GM12865 (cell line): Measurements from ENCODE around the gene IQSEC2.

Experiments
- DNase-seq: peaks from one replicate; pipeline ENCODE4 v3.0.0; 2010; ENCODE audit warnings: low read depth
- H3K4me3 ChIP-seq: 2 replicates; pipeline ENCODE4 v1.5.1; 2011; ENCODE audit warnings: mild to moderate bottlenecking, low read depth, low read length, control low read depth
- TF ChIP-seq, protein P1 (sequence below): IDR thresholded peaks from 2 replicates; pipeline ENCODE4 v1.5.1; 2011; ENCODE audit warnings: low read length, control low read depth, low read depth, inconsistent platforms; ENCODE audit not compliant: insufficient read depth; ENCODE audit errors: missing control alignments

The IQSEC2 gene

DNA sequence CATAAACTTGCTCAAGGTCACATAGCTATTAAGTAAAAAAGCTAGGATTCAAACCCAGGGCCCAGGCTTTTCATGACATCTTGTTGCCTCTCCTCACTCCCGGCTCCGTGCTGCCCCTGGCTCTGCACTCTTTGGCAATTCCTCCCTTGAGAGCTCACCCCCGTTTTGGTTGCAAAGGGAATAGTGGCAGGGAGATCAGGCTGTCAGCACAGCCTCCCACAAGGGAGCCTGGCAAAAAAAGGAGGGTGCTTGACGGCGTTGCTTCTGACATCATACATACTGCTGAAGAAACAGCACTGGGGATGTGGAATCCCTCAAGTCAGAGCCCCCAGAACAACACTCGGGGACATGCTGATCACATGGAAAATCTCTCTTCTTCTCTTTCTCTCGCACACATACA is 20.5 kb downstream of the IQSEC2 start:
- no peak overlapping the region for H3K4me3 ChIP-seq
- DNase-seq, result no peak
- TF ChIP-seq, protein P1, sequence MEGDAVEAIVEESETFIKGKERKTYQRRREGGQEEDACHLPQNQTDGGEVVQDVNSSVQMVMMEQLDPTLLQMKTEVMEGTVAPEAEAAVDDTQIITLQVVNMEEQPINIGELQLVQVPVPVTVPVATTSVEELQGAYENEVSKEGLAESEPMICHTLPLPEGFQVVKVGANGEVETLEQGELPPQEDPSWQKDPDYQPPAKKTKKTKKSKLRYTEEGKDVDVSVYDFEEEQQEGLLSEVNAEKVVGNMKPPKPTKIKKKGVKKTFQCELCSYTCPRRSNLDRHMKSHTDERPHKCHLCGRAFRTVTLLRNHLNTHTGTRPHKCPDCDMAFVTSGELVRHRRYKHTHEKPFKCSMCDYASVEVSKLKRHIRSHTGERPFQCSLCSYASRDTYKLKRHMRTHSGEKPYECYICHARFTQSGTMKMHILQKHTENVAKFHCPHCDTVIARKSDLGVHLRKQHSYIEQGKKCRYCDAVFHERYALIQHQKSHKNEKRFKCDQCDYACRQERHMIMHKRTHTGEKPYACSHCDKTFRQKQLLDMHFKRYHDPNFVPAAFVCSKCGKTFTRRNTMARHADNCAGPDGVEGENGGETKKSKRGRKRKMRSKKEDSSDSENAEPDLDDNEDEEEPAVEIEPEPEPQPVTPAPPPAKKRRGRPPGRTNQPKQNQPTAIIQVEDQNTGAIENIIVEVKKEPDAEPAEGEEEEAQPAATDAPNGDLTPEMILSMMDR, result no peak

DNA sequence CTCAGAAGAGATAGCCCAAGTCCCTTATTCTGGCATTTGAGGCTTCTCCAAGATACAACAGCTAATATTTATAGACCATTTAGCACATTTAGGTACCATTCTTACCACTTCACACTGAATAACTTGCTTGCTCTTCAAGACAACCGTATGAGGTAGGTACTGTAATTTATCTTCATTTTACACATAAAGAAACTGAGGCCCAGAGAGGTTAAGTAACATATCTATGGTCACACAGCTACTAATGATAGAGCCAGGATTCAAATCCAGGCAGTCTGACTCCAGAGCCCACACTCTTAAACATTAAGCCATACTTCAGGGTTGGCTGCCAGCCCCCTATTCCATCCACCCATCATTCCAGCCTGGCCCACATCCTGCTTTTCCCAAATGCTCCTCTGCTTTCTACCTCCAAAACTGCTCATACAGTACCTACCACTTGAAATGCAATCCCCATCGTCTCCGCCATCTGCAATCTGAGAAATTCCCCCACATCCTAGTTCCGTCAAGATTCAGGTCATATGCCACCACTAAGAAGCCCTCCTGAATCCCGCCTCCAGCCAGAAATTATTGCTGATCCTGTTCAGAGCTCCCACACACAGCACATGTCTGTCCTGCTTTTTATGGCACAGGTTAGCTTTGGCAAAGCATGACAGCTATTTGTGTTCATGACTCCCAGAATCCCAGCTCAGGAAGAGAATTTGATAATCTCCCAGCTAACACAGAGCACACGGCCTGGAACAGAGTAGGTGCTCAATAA is 23.5 kb downstream of the IQSEC2 start:
- DNase-seq, result no peak
- H3K4me3 ChIP-seq, result no peak overlapping the region
- TF ChIP-seq, protein P1, result no peak

DNA sequence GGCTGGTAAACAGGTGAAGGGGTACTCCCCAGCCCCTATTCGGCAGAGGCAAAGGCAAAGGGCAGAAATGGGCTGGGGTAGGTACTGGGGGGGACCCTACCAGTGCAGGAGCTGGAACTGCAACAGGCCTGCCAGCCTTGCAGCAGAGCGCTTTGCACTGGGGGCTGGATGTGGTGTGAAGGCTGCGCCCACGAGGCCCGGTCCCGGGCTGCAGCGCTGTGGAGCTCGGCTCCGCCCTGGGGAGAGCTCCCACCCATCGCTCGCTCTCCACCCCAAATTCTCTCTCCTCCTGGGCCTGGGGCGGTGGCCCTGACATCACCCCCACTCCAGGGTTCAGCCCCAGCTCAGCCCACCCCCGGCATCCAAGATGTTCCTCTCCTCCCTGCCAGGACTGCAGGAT is 24.2 kb downstream of the IQSEC2 start:
- TF ChIP-seq, protein P1, result no peak
- no peak overlapping the region for H3K4me3 ChIP-seq
- no peak for DNase-seq

DNA sequence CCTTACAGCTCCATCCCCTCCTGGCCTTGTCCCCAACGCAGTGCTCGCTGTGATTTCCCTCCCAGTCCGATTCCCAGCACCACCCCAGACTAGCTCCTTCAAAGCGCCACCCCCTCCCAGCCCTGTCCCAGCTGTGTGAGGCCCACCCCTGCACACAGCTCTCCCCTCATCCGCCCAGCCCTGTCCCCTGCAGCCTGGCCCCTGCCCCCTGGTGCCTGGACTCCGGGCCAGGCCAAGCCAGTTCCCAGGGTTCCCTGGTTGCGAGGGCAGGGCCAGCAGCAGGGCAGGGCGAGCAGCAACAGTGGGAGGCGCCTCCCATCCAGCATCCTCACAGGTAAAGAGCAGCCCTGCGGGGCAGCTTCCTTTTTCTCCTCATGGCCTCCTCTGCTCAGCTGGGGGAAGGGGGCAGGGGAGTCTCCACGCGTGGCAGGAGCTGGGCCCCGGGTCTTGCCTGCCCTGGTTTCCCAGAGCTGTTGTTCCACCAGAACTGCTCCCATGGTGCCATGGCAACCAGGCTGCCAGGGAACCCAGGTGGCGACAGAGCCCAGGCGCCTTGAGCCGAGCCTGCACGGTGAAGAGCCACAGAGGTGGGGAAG is 24.8 kb downstream of the IQSEC2 start:
- TF ChIP-seq, protein P1, result no peak
- no peak overlapping the region for H3K4me3 ChIP-seq
- no peak for DNase-seq

DNA sequence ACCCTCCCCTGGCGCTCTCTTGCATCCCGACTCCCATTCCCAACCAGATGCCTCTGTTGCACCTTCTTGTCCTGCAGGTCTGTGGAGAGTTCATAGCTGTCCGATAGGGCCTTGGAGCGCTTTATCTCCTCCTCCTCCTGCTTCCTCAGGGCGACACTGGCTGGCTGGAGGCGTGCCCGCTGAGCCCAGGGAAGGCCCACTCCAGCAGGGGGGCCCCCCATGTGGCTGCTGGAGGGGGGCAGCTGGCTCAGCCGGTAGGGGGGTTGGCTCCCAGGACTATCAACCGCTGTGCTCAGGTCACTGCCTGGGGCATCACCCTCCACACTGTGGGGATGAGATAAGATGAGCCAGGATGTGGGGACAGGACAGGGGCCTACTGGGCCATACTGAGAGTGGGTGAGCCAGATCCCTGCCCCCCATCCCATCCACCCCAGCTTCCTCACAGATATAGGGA is 25.6 kb downstream of the IQSEC2 start:
- no peak overlapping the region for H3K4me3 ChIP-seq
- DNase-seq, result no peak
- TF ChIP-seq, protein P1, result no peak

DNA sequence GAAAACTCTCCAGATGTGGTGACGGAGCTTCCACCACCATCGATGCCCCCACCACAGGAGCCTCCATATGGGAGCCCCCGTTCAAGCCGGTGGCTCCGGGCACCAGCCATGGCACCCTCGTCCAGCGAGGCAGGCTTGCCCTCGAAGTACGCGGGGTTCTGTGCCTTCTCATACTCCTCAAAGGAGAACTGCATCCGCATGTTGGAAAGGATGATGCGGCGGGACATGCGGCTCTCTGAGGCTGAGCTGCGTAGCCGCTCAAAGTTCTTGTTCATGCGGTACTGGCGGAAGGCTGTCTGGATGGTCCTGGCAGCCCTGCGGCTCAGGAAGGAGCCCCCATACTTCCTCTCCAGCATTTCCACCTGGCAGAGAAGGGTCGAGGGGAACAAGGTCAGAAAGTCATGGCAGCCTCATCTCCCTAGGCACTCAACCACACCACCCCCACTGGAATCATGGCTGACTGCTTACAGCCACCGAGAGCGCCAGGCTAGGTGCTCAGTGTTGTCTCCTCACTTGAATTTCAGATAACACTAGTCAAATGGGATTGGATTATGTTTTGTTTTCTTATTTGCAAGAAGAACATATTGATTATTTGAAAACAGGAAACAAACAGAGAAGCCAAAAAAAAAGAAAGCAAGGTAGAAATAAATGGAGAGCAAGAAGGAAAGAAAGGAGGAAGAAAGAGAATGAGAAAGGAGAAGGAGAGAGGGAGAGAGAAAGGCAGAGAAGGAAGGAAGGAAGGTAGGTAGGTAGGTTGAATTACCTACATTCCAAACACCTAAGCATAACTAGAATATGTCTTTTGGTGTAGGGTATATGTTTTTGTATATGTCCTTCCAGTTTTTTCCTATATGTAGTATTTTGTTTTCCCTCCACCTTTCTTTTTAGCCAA is 26.6 kb downstream of the IQSEC2 start:
- no peak overlapping the region for H3K4me3 ChIP-seq
- no peak for DNase-seq
- TF ChIP-seq, protein P1, result no peak
